GM12878 (cell line): ENCODE results near the gene LTBP3. TPM values are rescaled to one million over a fixed set of nuclear protein-coding genes. Genes with fewer than 3 reads are reported as not detected.

Experiments used
- ATAC-seq: fragments of 200-7000 bp; cut with Tn5 transposase; 3 replicates; pipeline ENCODE4 v1.9.1; 2020; ENCODE audit warnings: mild to moderate bottlenecking, moderate library complexity
- BruUV-seq: library from RNA; stranded (reverse); fragments of 400-500 nt; replicated peaks from 2 replicates; lab custom pipeline; 2021; lab: Mats Ljungman, UMichigan
- CTCF ChIA-PET: fragments of 300-600 bp; sonication (Branson Sonifier 250); formaldehyde crosslinking; extraction: SDS; loops from one replicate; lab custom pipeline; 2021; ENCODE audit warnings: inconsistent platforms; lab: Yijun Ruan, JAX
- POLR2A ChIA-PET: fragments of 350-600 bp; formaldehyde crosslinking; extraction: SDS; loops from one replicate; lab custom pipeline; 2021; ENCODE audit warnings: inconsistent platforms; lab: Charles Lee
- RAD21 ChIA-PET: fragments of 300-600 bp; sonication (Branson Sonifier 250); formaldehyde crosslinking; loops from one replicate; lab custom pipeline; 2023; ENCODE audit warnings: antibody characterized with exemption; ENCODE audit not compliant: unreplicated experiment; lab: Charles Lee
- SMC1A ChIA-PET: fragments of 300-600 bp; sonication (Branson Sonifier 250); formaldehyde crosslinking; loops from one replicate; lab custom pipeline; 2023; ENCODE audit not compliant: unreplicated experiment, uncharacterized antibody; lab: Charles Lee
- DNase-seq: peaks from one replicate; pipeline ENCODE4 v3.0.0-alpha.2; 2011; ENCODE audit warnings: low read depth, low spot score
- FAIRE-seq: peaks from 3 replicates; lab custom pipeline; 2011; peaks lifted over from hg19 to GRCh38; lab: Jason Lieb, UNC
- H2AFZ ChIP-seq: 2 replicates; pipeline ENCODE4 v1.6.0; 2011; ENCODE audit warnings: low read depth, low read length, control low read depth; ENCODE audit not compliant: control insufficient read depth
- H3K27ac ChIP-seq: 2 replicates; pipeline ENCODE4 v1.5.1; 2011; ENCODE audit warnings: control low read depth; ENCODE audit not compliant: control insufficient read depth, insufficient read depth
- H3K27me3 ChIP-seq, 2 experiments: replicated peaks in 1 of 2; 2 replicates each; pipeline versions ENCODE4 v1.6.0 to v1.6.1; 2011; ENCODE audit warnings: low read length in 1 of 2; ENCODE audit not compliant: control insufficient read depth in 2 of 2, insufficient read depth in 2 of 2
- H3K36me3 ChIP-seq, 2 experiments: 2 replicates each; pipeline ENCODE4 v1.5.1; 2011; ENCODE audit warnings: low read length in 1 of 2; ENCODE audit not compliant: control insufficient read depth in 2 of 2, insufficient read depth in 2 of 2
- H3K4me1 ChIP-seq: 2 replicates; pipeline ENCODE4 v1.6.1; 2011; ENCODE audit warnings: mild to moderate bottlenecking, low read length, moderate library complexity, mixed read lengths; ENCODE audit not compliant: control insufficient read depth, insufficient read depth
- H3K4me2 ChIP-seq: 2 replicates; pipeline ENCODE4 v1.6.0; 2011; ENCODE audit warnings: control low read depth; ENCODE audit not compliant: control insufficient read depth, insufficient read depth
- H3K4me3 ChIP-seq: fragments of 200-600 bp; sonication (generic); 2 replicates; pipeline ENCODE4 v1.5.1; 2016
- H3K79me2 ChIP-seq: 2 replicates; pipeline ENCODE4 v1.6.0; 2011; ENCODE audit warnings: low read length; ENCODE audit not compliant: control insufficient read depth, insufficient read depth
- H3K9ac ChIP-seq: 2 replicates; pipeline ENCODE4 v1.8.0; 2011; ENCODE audit warnings: low read length, control low read depth, mixed read lengths; ENCODE audit not compliant: control insufficient read depth, insufficient read depth
- H3K9me3 ChIP-seq: replicated peaks from 3 replicates; pipeline ENCODE4 v1.5.1; 2011; ENCODE audit warnings: mild to moderate bottlenecking, low read length; ENCODE audit not compliant: control insufficient read depth, insufficient read depth
- H4K20me1 ChIP-seq: 2 replicates; pipeline ENCODE4 v1.6.0; 2011; ENCODE audit not compliant: control insufficient read depth, insufficient read depth
- BACH1 ChIP-seq: fragments of 450-650 bp; IDR thresholded peaks from 2 replicates; pipeline ENCODE4 v1.6.1; 2017; ENCODE audit warnings: mild to moderate bottlenecking, borderline replicate concordance
- BRCA1 ChIP-seq: IDR thresholded peaks from 2 replicates; pipeline ENCODE4 v1.6.1; 2011; ENCODE audit warnings: low read depth, low read length, improper control_type of control experiment
- CREM ChIP-seq: IDR thresholded peaks from 2 replicates; pipeline ENCODE4 v1.6.1; 2014; ENCODE audit warnings: antibody characterized with exemption, low read depth
- NKRF ChIP-seq: fragments of 450-650 bp; conservative IDR thresholded peaks from 2 replicates; pipeline ENCODE4 v1.6.1; 2017; ENCODE audit warnings: mild to moderate bottlenecking, moderate library complexity
- RUNX3 ChIP-seq: IDR thresholded peaks from 2 replicates; pipeline ENCODE4 v1.6.1; 2012; ENCODE audit warnings: low read length, inconsistent platforms
- STAT3 ChIP-seq: IDR thresholded peaks from 2 replicates; pipeline ENCODE4 v1.6.1; 2011; ENCODE audit warnings: low read depth, low read length, improper control_type of control experiment
- WGBS: methylation state at CpG from one replicate; pipeline ENCODE4 v1.1.6; 2016; ENCODE audit warnings: low lambda C conversion rate; ENCODE audit not compliant: insufficient replicate concordance, insufficient coverage; ENCODE audit errors: missing lambda C conversion rate; 5-methylcytosine and 5-hydroxymethylcytosine counted together
- in situ Hi-C: fragments of 300-500 bp; cut with MboI; formaldehyde crosslinking; loops from 9 replicates; pipeline ENCODE4 v1.14.3; 2018; ENCODE audit warnings: mixed read lengths
- intact Hi-C: fragments of 100-400 bp; cut with micrococcal nuclease; formaldehyde crosslinking; loops from one replicate; pipeline ENCODE4 v1.14.2; 2022; ENCODE audit not compliant: unreplicated experiment
- polyA plus RNA-seq, 11 experiments: library from polyadenylated mRNA; depleted of rRNA in 4 of 11; unstranded in 6 of 11; stranded (reverse) in 5 of 11; fragments of >200 nt; fragmentation: Nextera tagmentation in 4 of 11; fragmentation: Illumina TruSeq in 1 of 11; extraction: Ambion mirVana in 4 of 11; extraction: Trizol in 1 of 11; gene quantifications; 1 replicate in 1 of 11; 2 replicates in 10 of 11; pipeline versions ENCODE4 v1.2.1 to v1.2.3, GENCODE V29; 2011 to 2016; ENCODE audit warnings: inconsistent platforms in 2 of 11, missing spikeins in 2 of 11, low read depth in 1 of 11
- total RNA-seq, 4 experiments: library from RNA; depleted of rRNA in 3 of 4; stranded (reverse); fragments of >200 nt in 3 of 4; fragmentation: Illumina TruSeq in 1 of 4; extraction: Trizol in 1 of 4; gene quantifications; 2 replicates each; pipeline versions ENCODE4 v1.2.1 to v1.2.3, GENCODE V29; 2013 to 2021

The LTBP3 gene
- total and polyA plus RNA-seq, 10 of the 15 experiments (the other 5 are each of a cell fraction or from before 2014, with no cell fraction given): 2.2 to 12.2 (median 6.2) TPM; not detected in 2

GRCh38 chr11:65562788-65563187, 4.6 kb upstream of the LTBP3 start:
- ChIA-PET RAD21 (interaction anchor here (0.7 to 1.3 kb wide), 2 partner anchors 16 to 27 kb away, joined by 3 to 4 read pairs; no protein-coding TSS in a partner anchor), POLR2A (interaction anchor here (0.6 to 2.0 kb wide), 4 partner anchors 14 to 905 kb away, joined by 4 to 12 read pairs (median 6); no protein-coding TSS in a partner anchor), CTCF (no interaction called here), SMC1A (no interaction called here)
- Histone ChIP-seq H3K27me3 (no peaks in the 10 kb centered on the region; a peak in 2 of 4 replicates), H3K9ac (no peak overlapping the region), H3K79me2 (no peaks in the 10 kb centered on the region), H3K4me2 (no peak overlapping the region), H3K4me3 (no peak overlapping the region), H2AFZ (no peak overlapping the region), H4K20me1 (no peaks in the 10 kb centered on the region), H3K36me3 (no peaks in the 10 kb centered on the region), H3K4me1 (peaks cover 8% of the 10 kb centered on the region), H3K9me3 (no peaks in the 10 kb centered on the region), H3K27ac (no peak overlapping the region)
- in situ Hi-C loops: no loop called here
- intact Hi-C loops: no loop called here
- ATAC-seq (no peak), DNase-seq (no peak), FAIRE-seq (no peak)
- 39% methylated on average over 4 of the region's 9 CpGs for WGBS
- no peak for TF ChIP-seq BRCA1
- no peak for TF ChIP-seq RUNX3
- no peak for TF ChIP-seq CREM
- TF ChIP-seq STAT3: no peak
- no peak for TF ChIP-seq BACH1
- TF ChIP-seq NKRF: no peak
- BruUV-seq: no TSS peak
